Suprapubic skin (tissue), 4 donors: ENCODE measurements around the gene PDIK1L.

Experiments used
- CTCF ChIP-seq, 2 donors: fragments of 200-600 bp in 1 of 2; fragments of 450-650 bp in 1 of 2; sonication (generic) in 1 of 2; IDR thresholded peaks; one replicate each; pipeline ENCODE4 v1.5.1; 2016 to 2019; ENCODE audit warnings: antibody characterized with exemption in 2 of 2, mild to moderate bottlenecking in 1 of 2, moderate library complexity in 1 of 2
- POLR2A ChIP-seq, 2 donors: fragments of 450-650 bp; IDR thresholded peaks; one replicate each; pipeline ENCODE4 v1.6.1; 2017; ENCODE audit warnings: antibody characterized with exemption in 2 of 2, mild to moderate bottlenecking in 2 of 2, moderate library complexity in 2 of 2
- POLR2AphosphoS5 ChIP-seq, 3 donors: sonication (generic); formaldehyde crosslinking; IDR thresholded peaks; one replicate each; pipeline ENCODE4 v1.6.1; 2017; ENCODE audit warnings: antibody characterized with exemption in 3 of 3

GRCh38 chr1:26156285-26157038, 44.8 kb downstream of the PDIK1L start:
- TF ChIP-seq POLR2A (IDR thresholded peaks at IDR 0.05): no peak
- TF ChIP-seq POLR2AphosphoS5 (IDR thresholded peaks at IDR 0.05): no peak
- TF ChIP-seq CTCF (IDR thresholded peaks at IDR 0.05): no peak
